ENCODE measurements around the gene PTPMT1.
"Not testable (repeated sequence)": the region's sequence is repeated elsewhere in the genome, so short reads cannot be mapped to it uniquely, and the experiment has no call there.

PTPMT1 gene

DNA sequence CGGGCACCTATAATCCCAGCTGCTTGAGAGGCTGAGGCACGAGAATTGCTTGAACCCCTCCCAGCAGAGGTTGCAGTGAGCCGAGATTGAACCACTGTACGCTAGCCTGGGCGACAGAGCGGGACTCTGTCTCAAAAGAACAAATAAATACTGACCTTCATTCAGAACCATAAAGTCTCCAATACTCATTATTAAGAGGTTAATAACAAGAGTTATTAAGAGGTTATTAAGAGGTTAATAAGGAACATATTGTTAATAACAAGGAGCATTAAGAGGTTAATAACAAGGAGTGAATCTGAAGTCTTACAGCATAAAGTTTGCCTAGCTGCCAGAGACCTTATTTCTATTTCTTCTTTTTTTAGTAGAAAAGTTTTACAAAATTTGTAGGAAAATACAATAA, 20.1 kb upstream of the PTPMT1 start:
- FAIRE-seq, result no peak
- no peak for DNase-seq (ENCODE audit: insufficient read length, low spot score)

- DNase-seq (ENCODE audit: insufficient read length, low spot score); FAIRE-seq: not testable (repeated sequence)
Observed at GRCh38 chr11:47546274-47546673, 19.1 kb upstream of the PTPMT1 start.

GRCh38 chr11:47550288-47551047, 14.9 kb upstream of the PTPMT1 start:
- DNase-seq (ENCODE audit: insufficient read length, low spot score) (no peak), FAIRE-seq (no peak)

- FAIRE-seq (peak; percentile 93), DNase-seq (ENCODE audit: insufficient read length, low spot score) (no peak)
Observed at GRCh38 chr11:47551086-47551485, 14.3 kb upstream of the PTPMT1 start.

DNA sequence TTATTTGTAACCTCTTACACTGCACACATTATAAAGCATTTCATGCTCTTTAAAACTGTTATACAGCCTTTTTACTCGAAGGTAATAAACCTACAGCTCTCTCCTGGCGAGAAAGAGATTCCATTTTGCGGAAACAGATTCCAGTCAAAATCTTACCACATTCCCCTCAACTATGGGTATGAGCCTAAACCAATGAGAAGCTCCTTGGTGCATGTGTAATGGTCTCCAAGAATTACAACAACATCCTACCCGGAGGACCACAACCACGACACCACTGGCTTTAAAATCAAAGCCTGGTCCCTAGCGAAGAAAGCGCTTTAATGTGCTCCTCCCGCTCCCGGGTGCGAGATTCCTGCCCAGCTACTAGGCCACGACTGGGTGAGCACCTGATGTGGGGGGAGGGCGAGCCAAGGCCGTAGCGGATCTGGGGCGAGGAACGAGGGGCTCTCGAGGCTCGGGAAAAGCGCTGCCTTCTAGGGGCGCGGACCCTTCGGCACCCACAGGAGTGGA, 13.3 kb upstream of the PTPMT1 start:
- FAIRE-seq (peak; percentile 75), DNase-seq (ENCODE audit: insufficient read length, low spot score) (no peak)

DNA sequence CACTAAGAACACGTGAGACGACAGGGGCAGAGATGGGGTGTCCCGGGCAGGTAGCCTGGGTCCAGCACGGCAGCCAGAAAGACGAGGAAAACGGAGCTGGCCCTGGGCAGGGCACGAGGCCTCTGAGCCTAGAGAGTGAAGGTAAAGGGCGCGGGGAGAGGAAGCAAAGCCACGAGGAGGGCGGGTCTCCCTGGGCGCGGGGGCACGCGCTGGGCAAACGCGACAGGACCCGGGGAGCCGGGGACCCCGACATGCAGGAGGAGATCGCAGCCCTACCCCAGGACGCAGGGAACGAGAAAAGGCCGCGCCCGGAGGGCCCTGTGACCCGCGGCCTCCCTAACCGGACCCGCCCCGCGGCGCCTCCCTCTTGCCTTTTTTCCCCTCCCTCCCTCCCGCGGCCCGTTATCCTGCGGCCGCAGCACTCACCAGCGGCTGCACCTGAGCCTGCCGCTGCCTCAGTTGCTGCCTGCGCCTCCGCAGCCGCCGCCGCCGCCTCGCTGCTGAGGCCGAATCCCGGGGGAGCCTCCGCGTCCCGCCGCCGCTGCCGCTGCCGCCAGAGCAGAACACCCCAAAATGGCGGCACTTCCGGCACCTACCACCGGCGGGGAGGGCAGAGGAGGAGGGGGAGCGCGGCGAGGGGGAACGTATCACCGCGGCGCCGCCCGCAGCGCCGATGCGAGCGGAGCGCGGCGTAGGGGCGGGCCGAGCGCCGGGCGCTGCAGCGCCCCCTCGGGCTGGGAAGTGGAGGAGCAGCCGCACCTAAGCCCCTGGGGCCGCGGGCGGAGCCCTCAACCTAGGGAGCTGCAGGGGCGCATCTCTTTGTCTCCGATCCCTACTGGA, 12.6 kb upstream of the PTPMT1 start, which contains the start of gene CELF1:
Gene CELF1, minus strand, starts transcription at position 567 of the 840 bp plus-strand sequence. CDS start 53,609 bp downstream, outside the sequence.
- peak; percentile 78 for FAIRE-seq
- peak; percentile 84 for DNase-seq (ENCODE audit: insufficient read length, low spot score)

- no peak for FAIRE-seq
- no peak for DNase-seq (ENCODE audit: insufficient read length, low spot score)
Observed at GRCh38 chr11:47553406-47553743, 12.0 kb upstream of the PTPMT1 start.

DNA sequence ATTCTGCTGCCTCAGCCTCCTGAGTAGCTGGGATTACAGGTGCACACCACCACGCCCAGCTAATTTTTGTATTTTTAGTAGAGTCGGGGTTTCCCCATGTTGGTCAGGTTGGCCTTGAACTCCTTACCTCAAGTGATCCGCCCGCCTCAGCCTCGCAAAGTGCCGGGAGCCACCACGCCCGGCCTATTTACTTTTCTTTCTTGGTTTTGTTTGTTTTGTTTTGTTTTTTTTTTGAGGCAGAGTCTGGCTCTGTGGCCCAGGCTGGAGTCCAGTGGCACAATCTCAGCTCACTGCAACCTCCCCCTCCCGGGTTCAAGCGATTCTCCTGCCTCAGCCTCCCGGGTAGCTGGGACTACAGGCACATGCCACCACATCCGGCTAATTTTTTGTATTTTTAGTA, 8.4 kb upstream of the PTPMT1 start:
- not testable (repeated sequence) for FAIRE-seq

DNA sequence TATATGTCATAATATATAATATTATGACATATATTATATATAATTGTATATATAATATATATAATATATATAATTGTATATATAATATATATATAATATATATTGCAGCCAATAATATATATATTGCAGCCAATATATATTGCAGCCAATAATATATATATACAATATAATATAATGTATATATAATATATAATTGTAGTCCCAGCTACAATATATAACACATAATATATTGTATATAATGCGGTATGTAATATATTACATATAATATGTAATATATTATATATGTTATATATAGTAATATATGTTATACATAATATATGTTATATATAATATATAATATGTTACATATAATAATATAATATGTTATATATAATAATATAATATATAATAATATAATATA, 6.7 kb upstream of the PTPMT1 start:
- no peak for DNase-seq (ENCODE audit: insufficient read length, low spot score)
- no peak for FAIRE-seq

More for the DNA sequence above, 8.4 kb upstream of the PTPMT1 start:
- not testable (repeated sequence) for DNase-seq (ENCODE audit: insufficient read length, low spot score)

GRCh38 chr11:47560426-47560825, 5.0 kb upstream of the PTPMT1 start:
- no peak for DNase-seq (ENCODE audit: insufficient read length, low spot score)
- no peak for FAIRE-seq

DNA sequence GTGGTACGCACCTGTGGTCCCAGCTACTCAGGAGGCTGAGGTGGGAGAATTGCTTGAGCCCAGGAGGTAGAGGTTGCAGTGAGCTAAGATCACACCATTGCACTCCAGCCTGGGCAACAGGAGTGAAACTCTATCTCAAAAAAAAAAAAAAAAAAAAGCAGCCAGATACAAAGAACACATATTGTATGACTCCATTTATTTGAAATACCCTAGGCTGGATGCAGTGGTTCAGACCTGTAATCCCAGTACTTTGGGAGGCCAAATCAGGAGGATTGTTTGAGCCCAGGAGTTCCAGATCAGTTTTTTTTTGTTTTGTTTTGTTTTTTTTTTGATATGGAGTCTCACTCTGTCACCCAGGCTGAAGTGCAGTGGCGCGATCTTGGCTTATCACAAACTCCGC, 3.0 kb upstream of the PTPMT1 start:
- not testable (repeated sequence) for DNase-seq (ENCODE audit: insufficient read length, low spot score); FAIRE-seq

DNA sequence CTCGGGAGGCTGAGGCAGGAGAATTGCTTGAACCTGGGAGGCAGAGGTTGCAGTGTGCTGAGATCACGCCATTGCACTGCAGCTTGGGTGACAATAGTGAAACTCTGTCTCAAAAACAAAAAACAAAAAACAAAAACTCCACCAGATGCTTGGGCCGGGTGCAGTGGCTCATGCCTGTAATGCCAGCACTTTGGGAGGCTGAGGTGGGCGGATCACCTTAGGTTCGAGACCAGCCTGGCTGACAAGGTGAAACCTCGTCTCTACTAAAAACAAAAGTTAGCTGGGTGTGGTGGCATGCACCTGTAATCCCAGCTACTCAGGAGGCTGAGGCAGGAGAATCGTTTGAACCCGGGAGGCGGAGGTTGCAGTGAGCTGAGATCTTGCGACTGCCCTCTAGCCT, 1.0 kb upstream of the PTPMT1 start:
- DNase-seq (ENCODE audit: insufficient read length, low spot score); FAIRE-seq: not testable (repeated sequence)

DNA sequence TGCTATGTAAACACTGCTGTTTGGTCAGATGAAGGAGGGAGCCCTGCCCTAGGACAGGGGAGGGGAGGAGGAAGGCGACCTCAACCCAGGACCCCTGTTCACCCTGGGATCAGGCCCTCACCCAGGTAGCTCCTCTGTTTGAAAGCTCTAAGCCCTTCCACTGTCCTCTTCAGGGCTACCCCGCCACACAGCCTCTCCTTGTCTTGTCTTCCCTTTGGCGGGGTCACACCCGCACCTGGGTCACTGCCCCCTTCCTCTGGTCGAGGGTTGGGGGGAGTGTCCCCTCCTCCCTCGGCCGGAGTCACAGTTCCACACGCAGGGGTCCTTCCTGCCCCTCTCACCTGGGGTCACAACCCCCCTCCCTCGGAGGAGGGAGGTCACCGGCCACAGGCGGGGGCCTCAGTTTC, 463 bp upstream of the PTPMT1 start:
- FAIRE-seq (no peak), DNase-seq (ENCODE audit: insufficient read length, low spot score) (no peak)

DNA sequence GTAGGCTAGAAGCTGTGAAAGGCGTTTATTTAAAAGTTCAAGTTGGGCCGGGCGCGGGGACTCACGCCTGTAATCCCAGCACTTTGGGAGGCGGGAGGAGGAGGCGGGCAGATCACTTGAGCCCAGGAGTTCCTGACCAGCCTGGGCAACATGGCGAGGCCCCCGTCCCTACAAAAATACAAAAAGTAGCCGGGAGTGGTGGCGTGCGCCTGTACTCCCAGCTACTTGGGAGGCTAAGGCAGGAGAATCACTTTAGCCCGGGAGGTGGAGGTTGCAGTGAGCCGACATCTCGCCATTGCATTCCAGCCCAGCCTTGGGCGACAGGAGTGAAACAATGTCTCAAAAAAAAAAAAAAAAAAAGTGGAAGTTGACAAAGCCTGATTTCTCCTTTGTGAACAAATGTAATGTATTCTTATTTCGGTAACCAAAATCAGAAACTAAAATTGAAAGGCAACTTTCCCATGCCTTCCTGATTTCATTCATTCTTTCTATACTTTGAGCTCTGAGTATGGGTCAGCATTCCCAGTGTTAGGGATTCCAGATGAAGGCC, 825 bp downstream of the PTPMT1 start:
- FAIRE-seq, result no peak
- DNase-seq (ENCODE audit: insufficient read length, low spot score), result no peak

- FAIRE-seq, result no peak
- no peak for DNase-seq (ENCODE audit: insufficient read length, low spot score)
Observed at GRCh38 chr11:47569646-47570045, 4.2 kb downstream of the PTPMT1 start.

GRCh38 chr11:47570651-47571356, 5.4 kb downstream of the PTPMT1 start:
- FAIRE-seq (no peak), DNase-seq (ENCODE audit: insufficient read length, low spot score) (no peak)

GRCh38 chr11:47571357-47571729, 5.9 kb downstream of the PTPMT1 start:
- FAIRE-seq, result no peak
- no peak for DNase-seq (ENCODE audit: insufficient read length, low spot score)

GRCh38 chr11:47571895-47572294, 6.5 kb downstream of the PTPMT1 start:
- DNase-seq (ENCODE audit: insufficient read length, low spot score) (no peak), FAIRE-seq (no peak)

- DNase-seq (ENCODE audit: insufficient read length, low spot score), result no peak
- no peak for FAIRE-seq
Observed at GRCh38 chr11:47572715-47573255, 7.4 kb downstream of the PTPMT1 start.

DNA sequence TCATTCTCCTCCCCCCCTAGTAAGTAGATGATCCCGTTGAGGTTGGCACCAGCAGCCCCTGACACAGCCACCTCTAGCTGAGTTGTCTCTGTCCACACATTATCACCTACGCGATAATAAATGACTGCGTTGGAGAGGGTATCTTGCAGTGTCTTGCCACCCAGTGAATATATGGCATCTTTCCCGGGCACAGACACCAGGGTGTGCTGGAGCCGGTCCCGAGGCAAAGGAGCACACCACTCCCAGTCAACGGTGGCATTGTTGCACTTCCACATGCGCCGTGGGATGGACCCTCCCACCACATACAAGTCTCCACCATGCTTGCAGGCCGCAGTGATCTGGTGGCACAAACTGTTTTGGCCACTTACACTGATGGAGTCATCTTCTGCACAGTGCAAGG, 7.9 kb downstream of the PTPMT1 start:
- FAIRE-seq, result no peak
- DNase-seq (ENCODE audit: insufficient read length, low spot score), result no peak
